ENCODE measurements around the gene LRRC32.

GRCh38 chr11:76637491-76638269 lies 32.9 kb downstream of the LRRC32 start:
- TF ChIP-seq CTCF (IDR thresholded peaks at IDR 0.05), result no peak
- no peak for TF ChIP-seq POLR2A (IDR thresholded peaks at IDR 0.05)

Measured in sigmoid colon (tissue), 3 donors.